PC-9 (cell line): ENCODE data around the gene GPSM1. TPM values are rescaled to one million over a fixed set of nuclear protein-coding genes. Genes with fewer than 3 reads are reported as not detected.

ENCODE experiments used
- BruUV-seq: library from RNA; stranded (reverse); fragments of 400-500 nt; replicated peaks from 2 replicates; lab custom pipeline; 2021; lab: Mats Ljungman, UMichigan
- CTCF ChIA-PET: fragments of 300-600 bp; sonication (Branson Sonifier 250); formaldehyde crosslinking; loops from one replicate; lab custom pipeline; 2022; ENCODE audit warnings: antibody characterized with exemption; lab: Charles Lee
- POLR2A ChIA-PET: fragments of 300-600 bp; sonication (Branson Sonifier 250); formaldehyde crosslinking; loops from one replicate; lab custom pipeline; 2022; ENCODE audit warnings: antibody characterized with exemption; ENCODE audit not compliant: unreplicated experiment; lab: Charles Lee
- DNase-seq, 2 experiments: peaks; one replicate each; pipeline versions ENCODE4 v3.0.0 to v3.0.0-alpha.2; 2015 to 2022; ENCODE audit warnings: mixed read lengths in 1 of 2
- H2AFZ ChIP-seq: fragments of 200-600 bp; sonication (generic); 2 replicates; pipeline ENCODE4 v1.8.1; 2017; ENCODE audit warnings: antibody characterized with exemption
- H3F3A ChIP-seq: fragments of 200-600 bp; sonication (generic); 2 replicates; pipeline ENCODE4 v1.8.1; 2017; ENCODE audit warnings: antibody characterized with exemption, mild to moderate bottlenecking, low read depth; ENCODE audit not compliant: insufficient read depth
- H3K27ac ChIP-seq: fragments of 200-600 bp; sonication (generic); 2 replicates; pipeline ENCODE4 v1.6.1; 2016; ENCODE audit warnings: mixed run types
- H3K27me3 ChIP-seq: fragments of 200-600 bp; sonication (generic); 2 replicates; pipeline ENCODE4 v1.6.1; 2016; ENCODE audit warnings: low read depth, mixed run types; ENCODE audit not compliant: insufficient read depth
- H3K36me3 ChIP-seq: fragments of 200-600 bp; sonication (generic); 2 replicates; pipeline ENCODE4 v1.6.1; 2016; ENCODE audit warnings: low read depth, mixed run types
- H3K4me1 ChIP-seq: fragments of 200-600 bp; sonication (generic); replicated peaks from 2 replicates; pipeline ENCODE4 v1.6.1; 2016; ENCODE audit warnings: mixed run types; ENCODE audit not compliant: insufficient read depth
- H3K4me2 ChIP-seq: fragments of 200-600 bp; sonication (generic); 2 replicates; pipeline ENCODE4 v1.6.1; 2017; ENCODE audit warnings: mixed run types
- H3K4me3 ChIP-seq: fragments of 200-600 bp; sonication (generic); 2 replicates; pipeline ENCODE4 v1.6.1; 2016; ENCODE audit warnings: mixed run types
- H3K79me2 ChIP-seq: fragments of 200-600 bp; sonication (generic); 2 replicates; pipeline ENCODE4 v1.6.1; 2017; ENCODE audit warnings: low read depth, mixed run types
- H3K9me2 ChIP-seq: fragments of 200-600 bp; sonication (generic); 2 replicates; pipeline ENCODE4 v1.8.1; 2017; ENCODE audit warnings: mild to moderate bottlenecking; ENCODE audit not compliant: insufficient read depth
- H3K9me3 ChIP-seq: fragments of 200-600 bp; sonication (generic); 2 replicates; pipeline ENCODE4 v1.8.1; 2016; ENCODE audit warnings: low read depth; ENCODE audit not compliant: insufficient read depth
- H4K20me1 ChIP-seq: fragments of 200-600 bp; sonication (generic); 2 replicates; pipeline ENCODE4 v1.8.1; 2017; ENCODE audit not compliant: insufficient read depth
- CTCF ChIP-seq: fragments of 200-600 bp; sonication (generic); conservative IDR thresholded peaks from 2 replicates; pipeline ENCODE4 v1.6.1; 2017; ENCODE audit warnings: mixed run types, antibody characterized with exemption, mild to moderate bottlenecking, moderate library complexity
- EZH2 ChIP-seq: fragments of 200-600 bp; sonication (generic); IDR thresholded peaks from 2 replicates; pipeline ENCODE4 v1.8.0; 2017; ENCODE audit warnings: antibody characterized with exemption, low read depth
- intact Hi-C: fragments of 100-400 bp; cut with micrococcal nuclease; formaldehyde crosslinking; loops from one replicate; pipeline ENCODE4 v1.10.0; 2022; ENCODE audit not compliant: unreplicated experiment
- total RNA-seq: library from RNA; stranded (reverse); gene quantifications from 2 replicates; pipeline ENCODE4 v1.2.3, GENCODE V29; 2021

The GPSM1 gene
- total RNA-seq, 1 experiment from 2014 or later: 5.5 TPM

DNA sequence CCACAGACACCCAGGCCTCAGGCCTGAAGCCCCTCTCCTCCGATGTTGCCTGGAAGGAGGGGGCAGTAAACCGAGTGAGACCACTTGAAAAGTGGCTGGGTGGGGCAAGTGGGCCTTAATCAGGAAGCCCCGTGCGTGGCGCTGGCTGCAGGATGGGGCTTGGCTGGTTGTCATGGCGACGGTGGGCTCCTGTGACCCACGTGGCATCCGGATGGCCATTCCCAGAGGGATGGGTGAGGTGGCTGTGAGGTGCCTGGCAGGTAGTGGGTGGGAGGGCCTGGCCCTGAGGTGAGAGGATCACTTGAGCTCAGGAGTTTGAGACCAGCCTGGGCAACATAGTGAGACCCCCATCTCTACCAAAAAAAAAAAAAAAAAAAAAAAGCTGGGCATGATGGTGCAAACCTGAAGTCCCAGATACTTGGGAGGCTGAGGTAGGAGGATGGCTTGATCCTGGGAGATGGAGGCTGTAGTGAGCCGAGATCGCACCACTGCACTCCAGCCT lies 5.2 kb downstream of the GPSM1 start:
- Histone ChIP-seq H2AFZ (no peak overlapping the region), H3K9me3 (no peaks in the 10 kb centered on the region), H3K36me3 (no peaks in the 10 kb centered on the region), H3K27me3 (no peaks in the 10 kb centered on the region), H3K79me2 (no peaks in the 10 kb centered on the region), H3K4me1 (peaks cover 11% of the 10 kb centered on the region; the same call in 1 of the 2 replicates), H3K4me3 (no peak overlapping the region), H3K4me2 (no peak overlapping the region), H3F3A (no peaks in the 10 kb centered on the region), H4K20me1 (peaks cover 5% of the 10 kb centered on the region; the same call in 1 of the 2 replicates), H3K27ac (no peak overlapping the region), H3K9me2 (no peaks in the 10 kb centered on the region)
- ChIA-PET POLR2A (interaction anchor here (0.5 kb wide), 1 partner anchor 227 kb away, joined by 5 read pairs; no protein-coding TSS in a partner anchor), CTCF (no interaction called here)
- TF ChIP-seq CTCF: no peak
- TF ChIP-seq EZH2: no peak
- DNase-seq: no peak
- intact Hi-C loops: no loop called here
- no TSS peak for BruUV-seq

GRCh38 chr9:136333045-136333444 lies 5.7 kb downstream of the GPSM1 start:
- Histone ChIP-seq H3K4me2 (no peak overlapping the region), H3K9me2 (no peaks in the 10 kb centered on the region), H3K27me3 (no peaks in the 10 kb centered on the region), H4K20me1 (peaks cover 5% of the 10 kb centered on the region; the same call in 1 of the 2 replicates), H3K79me2 (no peaks in the 10 kb centered on the region), H3K36me3 (no peaks in the 10 kb centered on the region), H3K9me3 (no peaks in the 10 kb centered on the region), H3K4me1 (peaks cover 8% of the 10 kb centered on the region; the same call in 1 of the 2 replicates), H3F3A (no peaks in the 10 kb centered on the region), H3K4me3 (no peak overlapping the region), H3K27ac (no peak overlapping the region), H2AFZ (no peak overlapping the region)
- CTCF ChIA-PET: no interaction called here
- TF ChIP-seq EZH2: no peak
- no peak for TF ChIP-seq CTCF
- BruUV-seq: no TSS peak
- DNase-seq: no peak
- POLR2A ChIA-PET: interaction anchor here (0.5 kb wide), 1 partner anchor 228 kb away, joined by 5 read pairs; no protein-coding TSS in a partner anchor
- intact Hi-C loops: no loop called here

GRCh38 chr9:136333486-136333885 lies 6.1 kb downstream of the GPSM1 start:
- Histone ChIP-seq H3K36me3 (no peaks in the 10 kb centered on the region), H4K20me1 (peaks cover 3% of the 10 kb centered on the region; the same call in 1 of the 2 replicates), H3K4me2 (no peak overlapping the region), H3K9me3 (no peaks in the 10 kb centered on the region), H3K27me3 (no peaks in the 10 kb centered on the region), H3K79me2 (no peaks in the 10 kb centered on the region), H3K27ac (no peak overlapping the region), H2AFZ (no peak overlapping the region), H3F3A (no peaks in the 10 kb centered on the region), H3K4me1 (peaks cover 4% of the 10 kb centered on the region; the same call in 1 of the 2 replicates), H3K4me3 (no peak overlapping the region), H3K9me2 (no peaks in the 10 kb centered on the region)
- intact Hi-C loops: no loop called here
- no TSS peak for BruUV-seq
- ChIA-PET CTCF (no interaction called here), POLR2A (no interaction called here)
- TF ChIP-seq EZH2: no peak
- no peak for TF ChIP-seq CTCF
- DNase-seq: no peak
